H1 (cell line): ENCODE data around the gene KLK7. TPM values are rescaled to one million over a fixed set of nuclear protein-coding genes. Genes with fewer than 3 reads are reported as not detected.

Experiments used
- CTCF ChIA-PET: fragments of 300-600 bp; sonication (Branson Sonifier 250); formaldehyde crosslinking; loops from one replicate; lab custom pipeline; 2021; ENCODE audit not compliant: partially characterized antibody; lab: Charles Lee
- POLR2A ChIA-PET: fragments of 300-600 bp; sonication (Branson Sonifier 250); formaldehyde crosslinking; loops from one replicate; lab custom pipeline; 2021; ENCODE audit warnings: inconsistent platforms; ENCODE audit not compliant: partially characterized antibody; lab: Charles Lee
- DNase-seq, 2 experiments: peaks; one replicate each; pipeline versions ENCODE4 v3.0.0 to v3.0.0-alpha.2; 2010 to 2022; ENCODE audit warnings: low spot score in 2 of 2, low read depth in 1 of 2, mixed read lengths in 1 of 2
- FAIRE-seq: peaks from 2 replicates; lab custom pipeline; 2011; peaks lifted over from hg19 to GRCh38; lab: Jason Lieb, UNC
- H2AFZ ChIP-seq: 2 replicates; pipeline ENCODE4 v1.8.1; 2012; ENCODE audit warnings: low read length, inconsistent platforms
- H2AK5ac ChIP-seq: 2 replicates; pipeline ENCODE4 v1.6.1; 2013; ENCODE audit warnings: low read depth, low read length
- H2BK120ac ChIP-seq: replicated peaks from 2 replicates; pipeline ENCODE3; 2013; ENCODE audit warnings: low read depth, low read length, inconsistent platforms
- H2BK12ac ChIP-seq: 2 replicates; pipeline ENCODE4 v1.6.1; 2013; ENCODE audit warnings: low read depth, low read length
- H2BK15ac ChIP-seq: 2 replicates; pipeline ENCODE4 v1.6.1; 2013; ENCODE audit warnings: low read length
- H2BK20ac ChIP-seq: 2 replicates; pipeline ENCODE4 v1.6.1; 2013; ENCODE audit warnings: low read length
- H2BK5ac ChIP-seq: 2 replicates; pipeline ENCODE4 v1.6.1; 2013; ENCODE audit warnings: low read depth, low read length
- H3K14ac ChIP-seq: 2 replicates; pipeline ENCODE4 v1.6.1; 2013; ENCODE audit warnings: inconsistent platforms; ENCODE audit not compliant: insufficient read length
- H3K18ac ChIP-seq: 2 replicates; pipeline ENCODE4 v1.6.1; 2013; ENCODE audit warnings: low read length; ENCODE audit errors: extremely low read depth
- H3K23ac ChIP-seq: 2 replicates; pipeline ENCODE4 v1.6.1; 2013; ENCODE audit warnings: inconsistent platforms; ENCODE audit not compliant: insufficient read length
- H3K23me2 ChIP-seq: 2 replicates; pipeline ENCODE4 v1.6.1; 2013; ENCODE audit warnings: low read depth, low read length
- H3K27ac ChIP-seq: 2 replicates; pipeline ENCODE4 v1.6.1; 2011; ENCODE audit warnings: low read depth, low read length, inconsistent platforms
- H3K27me3 ChIP-seq, 4 experiments: replicated peaks in 1 of 4; 1 replicate in 1 of 4; 2 replicates in 3 of 4; pipeline versions ENCODE4 v1.6.1 to v1.8.1; 2011 to 2013; ENCODE audit warnings: low read length in 3 of 4, mild to moderate bottlenecking in 3 of 4, inconsistent platforms in 2 of 4, mixed read lengths in 2 of 4, moderate library complexity in 1 of 4; ENCODE audit not compliant: control insufficient read depth in 3 of 4, insufficient read depth in 3 of 4; ENCODE audit errors: extremely low read depth in 1 of 4
- H3K36me3 ChIP-seq, 4 experiments: 2 replicates each; pipeline versions ENCODE4 v1.6.1 to v1.8.1; 2011 to 2013; ENCODE audit warnings: mild to moderate bottlenecking in 4 of 4, low read length in 3 of 4, moderate library complexity in 2 of 4, control low read depth in 1 of 4, inconsistent platforms in 1 of 4; ENCODE audit not compliant: insufficient read depth in 4 of 4, control insufficient read depth in 2 of 4
- H3K4ac ChIP-seq: replicated peaks from 2 replicates; pipeline ENCODE3; 2013; ENCODE audit warnings: low read length, low read depth, mixed read lengths, inconsistent platforms; ENCODE audit not compliant: insufficient read length
- H3K4me1 ChIP-seq, 4 experiments: replicated peaks in 1 of 4; 1 replicate in 1 of 4; 2 replicates in 3 of 4; pipeline versions ENCODE4 v1.6.1 to v1.8.1; 2011 to 2013; ENCODE audit warnings: low read length in 3 of 4, inconsistent platforms in 2 of 4, mixed read lengths in 1 of 4; ENCODE audit not compliant: insufficient read depth in 4 of 4, control insufficient read depth in 3 of 4
- H3K4me2 ChIP-seq, 2 experiments: 2 replicates each; pipeline versions ENCODE4 v1.6.1 to v1.8.1; 2011 to 2013; ENCODE audit warnings: low read depth in 2 of 2, low read length in 2 of 2, control low read depth in 1 of 2, inconsistent platforms in 1 of 2, mild to moderate bottlenecking in 1 of 2; ENCODE audit not compliant: insufficient read depth in 1 of 2
- H3K4me3 ChIP-seq, 4 experiments: fragments of 200-600, 300-600 bp in 1 of 4; sonication (generic), shearing (Covaris generic), sonication (Bioruptor Twin) in 1 of 4; 2 replicates each; pipeline versions ENCODE4 v1.5.1 to v1.8.1; 2011 to 2016; ENCODE audit warnings: low read length in 4 of 4, low read depth in 3 of 4, control low read depth in 2 of 4, inconsistent platforms in 2 of 4, mild to moderate bottlenecking in 2 of 4, mixed read lengths in 1 of 4, moderate library complexity in 1 of 4; ENCODE audit not compliant: insufficient read depth in 2 of 4; ENCODE audit errors: extremely low read depth in 1 of 4
- H3K56ac ChIP-seq: replicated peaks from 2 replicates; pipeline ENCODE3; 2013; ENCODE audit warnings: low read depth, mild to moderate bottlenecking, mixed read lengths, low read length, inconsistent platforms; ENCODE audit not compliant: insufficient read length
- H3K79me1 ChIP-seq: 2 replicates; pipeline ENCODE4 v1.6.1; 2013; ENCODE audit warnings: low read depth, low read length, control low read depth
- H3K79me2 ChIP-seq, 2 experiments: 2 replicates each; pipeline versions ENCODE4 v1.6.1 to v1.8.1; 2012 to 2013; ENCODE audit warnings: low read length in 2 of 2, mild to moderate bottlenecking in 2 of 2, inconsistent platforms in 1 of 2; ENCODE audit not compliant: insufficient read depth in 2 of 2, control insufficient read depth in 1 of 2
- H3K9ac ChIP-seq, 4 experiments: replicated peaks in 1 of 4; 1 replicate in 1 of 4; 2 replicates in 3 of 4; pipeline versions ENCODE4 v1.6.1 to v1.8.1; 2011 to 2013; ENCODE audit warnings: low read depth in 3 of 4, low read length in 3 of 4, control low read depth in 2 of 4, mild to moderate bottlenecking in 2 of 4, moderate library complexity in 2 of 4, inconsistent platforms in 1 of 4; ENCODE audit errors: extremely low read depth in 1 of 4
- H3K9me3 ChIP-seq, 2 experiments: 2 replicates each; pipeline versions ENCODE4 v1.6.1 to v1.8.1; 2012 to 2013; ENCODE audit warnings: mild to moderate bottlenecking in 2 of 2, moderate library complexity in 2 of 2, control low read depth in 1 of 2, inconsistent platforms in 1 of 2, low read depth in 1 of 2, low read length in 1 of 2, mixed read lengths in 1 of 2; ENCODE audit not compliant: insufficient read depth in 2 of 2
- H4K20me1 ChIP-seq, 2 experiments: replicated peaks in 1 of 2; 2 replicates each; pipeline versions ENCODE3 to v1.8.1; 2011 to 2013; ENCODE audit warnings: inconsistent platforms in 2 of 2, low read length in 2 of 2, mild to moderate bottlenecking in 1 of 2; ENCODE audit not compliant: insufficient read depth in 2 of 2, control insufficient read depth in 1 of 2
- H4K5ac ChIP-seq: 2 replicates; pipeline ENCODE4 v1.6.1; 2013; ENCODE audit warnings: low read length, low read depth, mixed read lengths, inconsistent platforms; ENCODE audit not compliant: insufficient read length
- H4K8ac ChIP-seq: 2 replicates; pipeline ENCODE4 v1.8.0; 2013; ENCODE audit warnings: mild to moderate bottlenecking, moderate library complexity, low read length, inconsistent platforms; ENCODE audit not compliant: insufficient read depth; ENCODE audit errors: extremely low read depth
- H4K91ac ChIP-seq: replicated peaks from 2 replicates; pipeline ENCODE3; 2013; ENCODE audit warnings: low read length, mixed read lengths, inconsistent platforms; ENCODE audit not compliant: insufficient read length
- CTCF ChIP-seq, 3 experiments: IDR thresholded peaks; 1 replicate in 2 of 3; 2 replicates in 1 of 3; pipeline versions ENCODE4 v1.5.1 to v1.6.1; 2011; ENCODE audit warnings: low read length in 3 of 3, mild to moderate bottlenecking in 3 of 3, inconsistent platforms in 2 of 3, low read depth in 1 of 3, moderate library complexity in 1 of 3; ENCODE audit not compliant: insufficient read depth in 1 of 3; ENCODE audit errors: control extremely low read depth in 1 of 3
- RAD21 ChIP-seq, 2 experiments: IDR thresholded peaks in 1 of 2; conservative IDR thresholded peaks in 1 of 2; 2 replicates each; pipeline ENCODE4 v1.6.1; 2011; ENCODE audit warnings: low read depth in 2 of 2, low read length in 2 of 2, improper control_type of control experiment in 1 of 2, inconsistent platforms in 1 of 2, mild to moderate bottlenecking in 1 of 2, moderate library complexity in 1 of 2
- SP2 ChIP-seq: IDR thresholded peaks from 2 replicates; pipeline ENCODE4 v1.6.1; 2012; ENCODE audit warnings: mild to moderate bottlenecking, low read length, inconsistent platforms
- WGBS, 2 experiments: shearing (Covaris generic) in 1 of 2; methylation state at CpG; one replicate each; pipeline versions ENCODE4 v1.1.6 to v1.1.7; 2013 to 2015; ENCODE audit warnings: low lambda C conversion rate in 2 of 2, mixed read lengths in 2 of 2, inconsistent platforms in 1 of 2, low coverage in 1 of 2, missing lambda C conversion rate in 1 of 2; ENCODE audit not compliant: insufficient replicate concordance in 2 of 2, insufficient coverage in 1 of 2, insufficient read length in 1 of 2; ENCODE audit errors: extremely low coverage in 1 of 2, missing lambda C conversion rate in 1 of 2; 5-methylcytosine and 5-hydroxymethylcytosine counted together
- polyA plus RNA-seq, 7 experiments: library from polyadenylated mRNA; depleted of rRNA in 3 of 7; stranded (reverse) in 5 of 7; unstranded in 2 of 7; fragments of >200 nt in 5 of 7; fragments of 200-250 nt in 2 of 7; gene quantifications; 1 replicate in 5 of 7; 2 replicates in 1 of 7; 4 replicates in 1 of 7; pipeline versions ENCODE4 v1.2.1 to v1.2.3, GENCODE V29; 2011 to 2013; ENCODE audit warnings: missing spikeins in 2 of 7, mixed read lengths in 2 of 7
- total RNA-seq: library from RNA; stranded (reverse); fragmentation: NEBNext Ultra II Directional; extraction: Animal tissue kit (Norgen Biotek cat#: 25700); gene quantifications from 2 replicates; pipeline ENCODE4 v1.2.1, GENCODE V29; 2021

KLK7 gene
- total and polyA plus RNA-seq, 2 of the 8 experiments (the other 6 are each of a cell fraction or from before 2014, with no cell fraction given) = 0.73 to 1.4 TPM

DNA sequence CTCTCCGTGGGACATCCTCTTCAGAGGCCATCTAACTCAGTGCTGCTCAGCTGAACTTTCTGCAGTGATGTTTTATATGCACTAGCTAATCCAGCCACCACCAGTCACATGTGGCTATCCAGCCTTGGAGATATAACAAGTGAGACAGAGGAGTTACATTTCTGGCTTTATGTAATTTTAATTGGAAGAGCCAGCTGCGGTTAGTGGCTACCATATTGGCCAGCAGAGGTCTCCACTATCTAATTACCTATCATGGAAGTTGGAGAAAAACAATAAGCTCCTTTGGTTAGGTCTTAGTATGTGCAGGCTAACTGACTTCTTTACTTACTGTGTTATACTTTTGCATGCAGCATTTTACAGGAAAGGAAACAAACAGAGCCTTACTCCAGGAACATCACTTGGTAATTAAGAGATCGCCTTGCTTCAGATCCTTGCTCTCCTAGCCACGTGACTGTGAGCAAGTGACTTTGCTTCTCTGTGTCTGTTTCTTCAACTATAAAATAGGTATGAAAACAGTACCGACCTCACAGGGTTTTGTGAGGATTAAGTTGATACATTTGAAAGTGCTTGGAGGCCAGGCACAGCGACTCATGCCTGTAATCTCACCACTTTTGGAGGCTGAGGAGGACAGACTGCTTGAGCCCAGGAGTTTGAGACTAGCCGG lies 37.4 kb upstream of the KLK7 start:
- WGBS, 2 experiments = 41% methylated on average over 7 of the region's 7 CpGs; no CpG with 5 or more reads in 1 of the 2 experiments
- 0 out of 2 replicates have a peak overlapping the region, but pooled peaks have one; percentile 0 for H2BK12ac ChIP-seq
- no peak overlapping the region for H3K14ac ChIP-seq
- H2AFZ ChIP-seq = peak overlapping the region; percentile 57
- no peak for DNase-seq
- H3K18ac ChIP-seq = no peak overlapping the region
- ChIA-PET CTCF (interaction anchor here (0.6 to 15.0 kb wide), 43 partner anchors 9 to 637 kb away, joined by 3 to 269 read pairs (median 4); partner anchors contain the start of genes KLK12 and KLK8), POLR2A (interaction anchor here (0.7 to 1.7 kb wide), 5 partner anchors 26 to 582 kb away, joined by 3 to 5 read pairs (median 3); no protein-coding TSS in a partner anchor)
- no peak overlapping the region for H3K4ac ChIP-seq
- H3K36me3 ChIP-seq = no peaks in the 10 kb centered on the region
- no peak overlapping the region for H2BK120ac ChIP-seq
- H4K8ac ChIP-seq = no peak overlapping the region
- peaks cover 11% of the 10 kb centered on the region; the same call in 1 of the 2 replicates for H3K23me2 ChIP-seq
- no peak overlapping the region for H4K91ac ChIP-seq
- peak; percentile 42 for FAIRE-seq
- H3K23ac ChIP-seq = no peak overlapping the region
- H3K79me2 ChIP-seq = no peaks in the 10 kb centered on the region
- no peak overlapping the region for H3K27ac ChIP-seq
- H4K20me1 ChIP-seq = no peaks in the 10 kb centered on the region
- TF ChIP-seq CTCF (IDR thresholded peaks at IDR 0.05; ENCODE audit: control extremely low read depth in 1 of 3, insufficient read depth in 1 of 3, low read depth in 1 of 3, low read length in 3 of 3) (peak in 2 of 3 experiments; percentile 59 to 73; a peak in 3 of 4 replicates), RAD21 (IDR thresholded peaks at IDR 0.05 in 1 of 2, conservative IDR thresholded peaks at IDR 0.05 in 1 of 2; ENCODE audit: low read depth in 2 of 2, low read length in 2 of 2) (peak; percentile 58 to 67), SP2 (no peak)
- peak overlapping the region; percentile 57; the same call in 1 of the 2 replicates for H2BK5ac ChIP-seq
- H2BK15ac ChIP-seq = no peak overlapping the region
- H3K9ac ChIP-seq = no peak overlapping the region
- H3K27me3 ChIP-seq = peaks cover 0 to 30% (median 19%) of the 10 kb centered on the region in 4 experiments; a peak in 5 of 7 replicates
- no peak overlapping the region for H3K4me3 ChIP-seq
- H3K4me2 ChIP-seq = no peak overlapping the region; a peak in 1 of 4 replicates
- H3K9me3 ChIP-seq = no peaks in the 10 kb centered on the region
- no peaks in the 10 kb centered on the region for H3K79me1 ChIP-seq
- H2BK20ac ChIP-seq = no peak overlapping the region
- H4K5ac ChIP-seq = no peak overlapping the region
- no peak overlapping the region for H3K56ac ChIP-seq
- H2AK5ac ChIP-seq = no peak overlapping the region
- peaks cover 3 to 16% (median 11%) of the 10 kb centered on the region in 4 experiments for H3K4me1 ChIP-seq
